NCI-H2227 (cell line): ENCODE data around the gene GGCT.
"Not testable (repeated sequence)": the region's sequence is repeated elsewhere in the genome, so short reads cannot be mapped to it uniquely, and the experiment has no call there.

Source experiments
- DNase-seq: peaks from one replicate; lab custom pipeline; 2025; ENCODE audit not compliant: unreplicated experiment; lab: John Stamatoyannopoulos, UW

The GGCT gene

DNA sequence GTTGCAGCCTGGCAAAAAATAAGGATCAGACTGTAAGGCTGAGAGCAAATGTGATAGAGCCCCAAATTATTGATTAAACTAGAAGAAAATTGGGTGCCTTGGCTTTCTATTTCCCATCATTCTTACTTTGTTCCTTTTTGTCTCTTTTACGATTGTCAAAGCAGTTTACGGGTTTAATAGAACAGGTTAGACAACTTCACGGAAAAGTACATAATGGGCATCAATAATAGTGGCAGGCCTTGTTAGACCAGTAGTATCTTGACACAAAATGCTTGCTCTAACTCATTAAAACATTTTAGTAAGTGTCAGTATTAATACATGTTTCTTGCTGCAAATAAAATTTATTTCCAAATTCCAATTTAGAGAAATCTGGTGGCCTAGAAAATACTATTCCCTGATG, 14.5 kb upstream of the GGCT start:
- DNase-seq, result no peak

DNA sequence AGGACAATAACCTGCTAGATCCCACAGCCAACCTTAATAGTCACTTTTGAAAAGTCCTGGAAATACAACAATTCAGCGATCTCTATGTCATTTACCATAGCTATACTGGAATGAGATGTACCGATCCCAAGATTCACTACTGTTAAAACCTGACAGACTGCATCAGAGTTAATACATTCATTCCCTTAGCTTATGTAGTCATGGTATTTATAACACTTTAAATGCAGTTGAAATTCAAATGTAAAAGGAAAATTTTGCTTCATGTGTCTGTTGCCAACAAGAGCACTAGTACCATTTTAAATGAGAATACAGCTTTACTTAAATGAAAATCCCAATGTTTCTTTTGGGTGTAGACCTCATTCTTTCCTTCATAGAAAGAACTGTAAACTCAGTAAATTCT, 11.1 kb upstream of the GGCT start:
- DNase-seq, result no peak

- no peak for DNase-seq
Observed at GRCh38 chr7:30514776-30515175, 10.1 kb upstream of the GGCT start.

DNA sequence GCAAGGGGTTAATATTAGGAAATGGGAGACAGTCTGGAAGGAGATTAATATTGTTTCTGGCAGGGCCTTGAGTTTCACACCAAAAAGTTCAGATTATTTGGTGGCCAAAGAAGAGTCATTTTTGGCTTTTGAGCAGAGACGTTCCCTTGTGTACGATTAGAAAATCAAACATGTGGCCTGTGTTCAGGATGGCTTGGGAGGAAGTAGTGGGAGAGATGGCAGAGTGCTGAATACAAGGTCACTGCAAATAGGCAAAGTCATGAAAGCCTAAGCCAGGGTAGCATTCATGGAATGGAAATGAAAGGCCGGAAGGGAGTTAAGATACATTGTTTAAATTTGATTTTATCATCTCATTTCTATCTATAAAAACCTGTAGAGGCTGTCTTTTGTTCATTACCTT, 9.5 kb upstream of the GGCT start:
- no peak for DNase-seq

DNA sequence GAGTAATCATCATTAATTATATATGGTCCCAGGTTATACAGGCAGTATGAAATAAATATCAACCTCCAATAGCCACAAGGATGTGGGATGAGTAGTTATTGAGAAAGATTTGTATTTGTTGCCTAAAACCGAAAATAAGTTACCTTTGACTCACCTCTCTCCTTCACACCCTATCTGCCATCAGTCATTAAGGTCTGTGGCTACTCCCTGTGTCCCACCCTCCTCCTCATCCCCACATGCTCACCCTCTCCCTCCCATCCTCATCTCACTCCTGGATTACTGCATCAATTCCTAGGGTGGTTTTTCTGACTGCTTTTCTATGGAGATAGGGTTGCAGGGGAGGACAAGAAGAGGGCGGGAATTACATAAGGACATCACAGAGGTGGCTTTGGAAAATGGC, 9.1 kb upstream of the GGCT start:
- no peak for DNase-seq

DNA sequence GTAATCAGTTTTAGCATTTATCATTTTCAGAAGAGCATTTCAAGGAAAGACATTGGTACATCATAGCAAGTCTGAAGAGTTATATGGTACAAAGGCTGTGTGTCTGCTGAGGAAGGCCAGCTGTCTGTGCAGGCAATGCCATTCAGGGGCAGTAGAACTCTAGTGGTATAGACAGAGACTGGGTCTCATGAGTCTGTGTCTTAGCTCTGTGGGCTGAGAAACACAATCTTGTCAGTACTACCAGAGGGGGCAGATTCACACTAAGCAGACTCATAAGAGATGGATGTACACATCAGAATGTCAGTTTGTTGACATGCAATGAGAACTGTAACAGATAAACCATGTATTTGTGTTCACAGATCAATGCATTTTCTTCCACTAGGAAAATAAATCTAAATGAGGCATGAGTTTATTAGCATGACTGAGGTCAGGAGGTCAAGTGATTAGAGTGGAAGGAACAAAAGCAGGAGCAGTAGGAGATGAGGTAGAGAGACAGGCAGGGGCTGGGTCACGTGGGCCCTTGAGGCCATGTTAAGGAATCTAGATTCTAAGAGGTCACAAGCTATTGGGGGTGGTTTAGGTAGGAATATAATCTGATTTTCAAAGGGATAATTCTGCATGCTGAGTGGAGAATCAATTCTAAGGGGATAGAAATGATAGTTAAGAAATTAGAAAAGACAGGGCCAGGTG, 7.5 kb upstream of the GGCT start:
- DNase-seq, result no peak

DNA sequence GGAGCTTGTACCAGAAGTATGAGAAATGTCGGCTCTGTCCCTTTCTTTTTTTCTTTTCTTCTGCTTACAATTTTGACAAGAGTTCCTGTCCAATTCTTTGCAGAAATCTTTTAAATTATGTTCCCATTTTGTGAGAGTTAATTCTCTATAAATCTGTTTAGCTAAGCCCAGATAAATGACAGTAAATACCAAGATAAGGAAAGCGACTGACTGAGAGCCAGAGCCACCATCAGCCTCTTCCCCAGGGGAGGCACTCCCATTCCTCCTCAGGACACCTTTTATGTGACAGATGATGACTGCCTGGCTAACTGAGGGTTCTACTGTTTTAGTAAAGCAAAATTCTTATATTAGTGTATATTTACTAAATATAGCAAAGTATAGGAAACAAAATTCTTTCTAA, 6.9 kb upstream of the GGCT start:
- no peak for DNase-seq

DNA sequence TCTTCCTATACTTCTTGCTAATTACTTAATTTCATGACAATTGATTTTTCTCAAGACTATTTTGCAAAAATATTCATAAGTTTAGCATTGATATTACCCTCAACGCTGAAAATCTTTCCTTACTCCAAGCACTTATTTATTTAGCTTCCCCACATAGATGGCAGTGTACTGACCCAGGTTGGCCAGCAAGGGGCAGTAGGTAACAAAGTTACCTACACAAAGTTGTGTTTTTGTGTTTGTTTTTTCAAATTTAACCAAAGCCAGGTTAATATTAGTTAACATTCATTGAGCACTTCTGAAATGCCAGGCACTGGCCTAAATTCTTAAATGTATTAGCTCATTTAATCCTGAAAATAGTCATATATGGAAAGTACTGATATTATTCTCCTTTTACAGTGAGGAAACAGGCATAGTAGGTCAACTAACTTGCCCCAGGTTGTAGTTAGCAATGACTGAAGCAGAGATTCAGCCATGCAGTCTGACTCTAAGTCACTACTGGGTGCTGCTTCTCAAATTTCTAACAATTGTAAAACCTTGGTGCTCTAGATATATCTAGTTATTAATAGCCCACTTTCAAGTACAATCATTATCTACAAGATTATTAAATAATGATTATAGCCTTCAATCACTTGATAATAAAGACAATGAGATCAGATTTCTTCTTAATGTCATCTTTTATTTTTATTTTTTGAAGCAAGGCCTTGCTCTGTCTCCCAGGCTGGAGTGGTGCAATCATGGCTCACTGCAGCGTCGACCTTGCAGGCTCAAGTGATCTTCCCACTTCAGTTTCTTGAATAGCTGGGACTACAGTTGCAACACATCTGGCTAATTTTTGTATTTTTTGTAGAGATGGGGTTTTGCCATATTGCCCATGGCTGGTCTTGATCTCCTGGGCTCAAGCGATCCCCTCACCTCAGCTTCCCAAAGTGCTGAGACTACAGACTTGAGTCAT, 5.8 kb upstream of the GGCT start:
- peak; percentile 39 for DNase-seq

DNA sequence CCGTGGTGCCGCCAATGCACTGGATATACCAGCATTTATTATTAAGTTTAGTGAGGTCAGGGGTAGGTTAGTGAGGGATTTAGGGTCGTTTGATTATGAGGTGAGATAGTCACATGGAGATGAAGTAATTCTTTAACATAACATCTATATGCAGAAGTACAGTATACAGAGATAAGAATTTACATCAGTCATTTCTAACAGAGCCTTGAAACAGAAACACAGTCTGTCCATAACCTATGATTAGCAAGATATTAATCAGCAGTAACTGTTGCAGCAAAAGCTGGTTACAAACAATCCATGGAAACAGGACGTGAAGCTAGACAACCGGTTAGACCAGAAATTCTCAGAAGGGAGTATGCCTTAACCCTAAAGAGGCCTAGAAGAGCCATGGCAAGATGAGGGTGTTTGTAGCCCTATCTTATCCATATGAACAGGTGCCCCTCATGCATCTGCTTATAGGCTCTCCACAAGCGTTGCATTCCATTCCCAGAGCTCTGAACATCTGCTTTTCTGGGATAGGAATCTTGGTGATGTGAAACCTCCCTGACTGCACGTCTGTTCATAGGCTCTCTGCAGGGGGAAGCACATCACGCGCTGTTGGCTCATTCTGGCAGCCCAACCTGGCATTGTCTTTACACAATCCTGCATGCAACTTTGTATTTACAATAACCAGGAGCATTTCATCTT, 4.7 kb upstream of the GGCT start:
- not testable (repeated sequence) for DNase-seq

GRCh38 chr7:30507346-30507900, 2.8 kb upstream of the GGCT start:
- DNase-seq, result not testable (repeated sequence)

DNA sequence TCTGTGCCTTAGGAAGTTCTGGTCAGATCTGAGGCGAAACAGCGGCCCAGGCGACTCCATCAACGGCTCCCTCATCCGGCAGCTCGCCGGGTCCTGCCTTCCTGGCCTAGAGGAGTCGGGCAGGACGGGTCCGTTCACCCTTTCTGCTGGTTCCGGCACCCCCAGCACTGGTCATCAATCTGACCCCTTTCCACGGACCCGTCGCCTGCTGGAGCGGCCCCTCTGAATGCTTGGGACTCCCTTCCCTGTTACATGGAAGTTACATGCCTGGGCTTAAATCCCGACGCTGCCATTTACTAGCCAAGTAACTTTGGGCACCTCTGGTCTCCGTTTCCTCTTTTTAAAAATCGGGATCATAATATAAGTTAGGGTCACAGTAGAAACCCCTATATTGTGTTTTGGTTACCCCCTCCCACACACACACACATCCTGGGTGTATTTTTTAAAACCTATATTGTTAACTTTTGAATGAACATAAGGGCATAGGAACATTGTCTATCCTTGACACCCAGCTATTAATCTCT, 607 bp upstream of the GGCT start:
- peak; percentile 41 for DNase-seq

DNA sequence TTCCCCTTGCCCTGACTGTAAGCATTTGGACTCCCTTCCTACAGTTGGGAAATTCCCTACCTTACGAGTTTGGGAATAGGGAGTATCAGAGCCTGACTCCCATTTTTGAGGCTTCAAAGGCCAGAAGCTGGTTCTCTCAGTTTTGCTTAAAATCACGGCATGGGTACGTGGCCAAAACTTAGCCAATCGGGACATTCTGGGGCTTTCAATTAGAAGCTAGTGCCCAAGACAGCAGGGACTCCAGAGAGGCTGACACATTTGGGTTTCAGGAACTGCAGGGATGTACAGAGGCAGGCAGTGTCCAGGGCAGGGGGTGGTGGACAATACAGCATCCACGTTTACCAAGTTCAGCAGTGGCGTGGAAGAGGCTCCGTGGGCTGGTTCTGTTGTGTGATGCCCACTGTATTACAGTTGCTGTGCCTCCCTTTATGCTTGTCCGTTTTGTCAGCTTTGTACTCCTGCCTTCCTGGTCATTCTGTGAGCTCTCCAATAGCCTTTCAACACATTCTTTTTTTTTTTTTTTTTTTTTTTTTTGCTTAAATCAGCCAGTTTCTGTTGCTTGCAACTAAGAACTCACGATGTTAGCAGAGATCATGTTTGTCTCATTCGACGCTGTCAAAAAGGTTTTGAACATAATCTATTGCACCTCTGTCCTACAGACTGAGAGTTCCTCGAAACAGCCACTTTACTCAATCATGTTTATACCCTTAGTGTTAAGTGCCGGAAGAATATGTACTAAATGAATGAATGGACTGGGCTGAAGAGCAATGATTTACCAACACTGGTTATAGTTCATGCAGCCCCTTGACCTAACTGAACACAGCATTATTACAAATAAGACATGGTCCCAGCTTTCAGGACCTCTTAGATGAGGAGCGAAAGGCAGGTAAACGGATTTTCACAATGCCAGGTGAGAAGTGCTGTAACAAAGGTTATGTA, 1.1 kb downstream of the GGCT start:
- DNase-seq, result no peak

- DNase-seq, result no peak
Observed at GRCh38 chr7:30502470-30503251, 2.0 kb downstream of the GGCT start.

DNA sequence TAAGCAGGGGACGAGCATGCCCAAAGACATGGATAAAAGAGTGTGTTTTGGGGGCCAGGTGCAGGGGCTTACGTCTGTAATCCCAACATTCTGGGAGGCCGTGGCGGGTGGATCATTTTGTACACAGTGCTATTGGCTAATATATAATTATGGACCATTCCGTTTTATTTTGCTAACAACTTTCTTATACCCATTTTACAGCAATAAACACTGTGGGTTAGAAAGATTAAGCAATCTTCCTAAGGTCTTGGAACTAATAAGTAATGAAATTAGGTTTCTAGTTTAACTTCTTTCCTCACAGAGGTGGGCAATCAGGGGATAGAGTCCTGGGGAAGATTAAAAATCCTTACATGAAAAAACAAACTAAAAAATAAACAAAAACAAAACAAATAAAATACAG, 3.4 kb downstream of the GGCT start:
- DNase-seq, result no peak

DNA sequence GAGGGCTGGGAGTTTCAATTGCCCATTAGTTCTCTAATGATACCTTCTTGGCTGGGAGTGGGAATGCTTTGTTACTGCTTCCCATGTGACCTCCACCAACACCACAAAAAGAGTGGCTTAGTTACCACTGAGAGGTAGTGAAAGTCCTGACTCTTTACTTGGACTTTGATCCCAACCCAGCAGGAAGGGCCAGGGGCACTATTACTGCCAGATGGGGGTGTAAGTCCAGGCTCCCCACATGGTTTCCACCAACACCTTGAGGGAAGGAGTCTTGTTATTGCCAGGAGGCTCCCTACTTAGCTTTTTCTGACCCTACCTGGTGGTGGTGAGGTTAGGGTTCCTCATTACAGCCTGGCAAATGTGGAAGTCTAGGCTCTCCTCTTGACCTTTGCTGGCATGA, 11.4 kb downstream of the GGCT start:
- no peak for DNase-seq

- DNase-seq, result no peak
Observed at GRCh38 chr7:30491417-30491816, 13.2 kb downstream of the GGCT start.

- no peak for DNase-seq
Observed at GRCh38 chr7:30487371-30487770, 17.3 kb downstream of the GGCT start.

- no peak for DNase-seq
Observed at GRCh38 chr7:30485667-30486066, 19.0 kb downstream of the GGCT start.

DNA sequence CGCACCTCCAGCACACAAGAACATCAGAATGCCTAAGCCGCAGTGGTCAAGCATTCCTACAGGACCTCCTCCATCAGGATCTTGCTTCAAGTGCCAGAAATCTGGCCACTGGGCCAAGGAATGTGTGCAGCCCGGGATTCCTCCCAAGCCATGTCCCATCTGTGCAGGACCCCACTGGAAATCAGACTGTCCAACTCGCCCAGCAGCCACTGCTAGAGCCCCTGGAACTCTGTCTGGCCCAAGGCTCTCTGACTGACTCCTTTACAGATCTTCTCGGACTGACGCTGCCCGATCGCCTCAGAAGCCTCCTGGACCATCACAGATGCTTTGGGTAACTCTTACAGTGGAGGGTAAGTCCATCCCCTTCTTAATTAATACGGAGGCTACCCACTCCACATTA, 23.2 kb downstream of the GGCT start:
- DNase-seq, result not testable (repeated sequence)
